ENCODE data around the gene TLE2. TPM values are rescaled to one million over a fixed set of nuclear protein-coding genes. Genes with fewer than 3 reads are reported as not detected.
A peak's percentile ranks its signal among the peaks of the same experiment; 100 is the strongest.

Gene TLE2
- total RNA-seq, 1 experiment from 2014 or later = 3.1 TPM

GRCh38 chr19:3027981-3028304 is 1.1 kb downstream of the TLE2 start:
- Mint-ChIP-seq H3K4me1 (peaks cover 16 to 25% of the 10 kb centered on the region in 2 experiments), H3K27ac (no peak overlapping the region), H3K9me3 (no peaks in the 10 kb centered on the region; a peak in 1 of 5 replicates), H3K36me3 (ENCODE audit: insufficient read depth in 1 of 3, low read depth in 3 of 3) (peaks cover 0 to 2% (median 1%) of the 10 kb centered on the region in 3 experiments; a peak in 3 of 7 replicates), H3K27me3 (ENCODE audit: low read depth) (peaks cover 96% of the 10 kb centered on the region), H3K4me3 (peak overlapping the region; percentile 52 to 78)
- no peaks in the 10 kb centered on the region for H4K20me1 ChIP-seq (ENCODE audit: control insufficient read depth, insufficient read depth, insufficient read length)
- H4K91ac ChIP-seq (ENCODE audit: insufficient read length, low read depth, low read length) = no peak overlapping the region
- WGBS (ENCODE audit: extremely low coverage, insufficient read length, low lambda C conversion rate) = no CpG with 5 or more reads among the region's 9 CpGs
- H3K27ac ChIP-seq (ENCODE audit: insufficient read length, low read depth, low read length) = no peak overlapping the region
- TF ChIP-seq CTCF (conservative IDR thresholded peaks at IDR 0.05) = no peak
- H2BK20ac ChIP-seq (ENCODE audit: low read depth, low read length, poor library complexity, severe bottlenecking) = no peak overlapping the region
- H2BK120ac ChIP-seq (ENCODE audit: low read depth, low read length, poor library complexity, severe bottlenecking) = no peak overlapping the region
- H3K18ac ChIP-seq (ENCODE audit: insufficient read length, low read depth, low read length) = no peak overlapping the region
- no peaks in the 10 kb centered on the region for H3K79me1 ChIP-seq (ENCODE audit: insufficient read depth, low read depth, low read length, poor library complexity, severe bottlenecking)
- H4K8ac ChIP-seq (replicated peaks; ENCODE audit: insufficient read length, low read depth, low read length) = no peak overlapping the region
- H3K56ac ChIP-seq (ENCODE audit: insufficient read length, low read depth, low read length) = no peak overlapping the region
- H3K4ac ChIP-seq (ENCODE audit: low read depth, low read length) = no peak overlapping the region
- H4K5ac ChIP-seq (ENCODE audit: insufficient read length, low read depth, low read length) = no peak overlapping the region
- no peak overlapping the region for H3K14ac ChIP-seq (ENCODE audit: insufficient read depth, low read length)
- H3K9me3 ChIP-seq (ENCODE audit: control insufficient read depth, low read depth, low read length) = no peaks in the 10 kb centered on the region
- H3K23ac ChIP-seq (ENCODE audit: insufficient read length, low read depth, low read length) = no peak overlapping the region
- H3K9ac ChIP-seq (ENCODE audit: extremely low read depth, insufficient read length, low read length) = no peak overlapping the region
- H3K27me3 ChIP-seq (ENCODE audit: insufficient read depth, low read length) = peaks cover 2% of the 10 kb centered on the region; the same call in 1 of the 2 replicates
- H2AFZ ChIP-seq (ENCODE audit: low read length) = no peak overlapping the region
- H3T11ph ChIP-seq (ENCODE audit: low read length) = no peak overlapping the region
- DNase-seq = no peak
- H2BK5ac ChIP-seq (ENCODE audit: insufficient read length, low read length) = no peak overlapping the region
- H3K4me1 ChIP-seq (ENCODE audit: insufficient read depth, low read length) = peaks cover 3% of the 10 kb centered on the region; the same call in 1 of the 2 replicates
- no peak overlapping the region for H2BK15ac ChIP-seq (ENCODE audit: low read depth, low read length)
- H3K79me2 ChIP-seq (ENCODE audit: insufficient read depth, low read length) = no peaks in the 10 kb centered on the region
- peaks cover 14% of the 10 kb centered on the region for H3K23me2 ChIP-seq (ENCODE audit: insufficient read length, low read depth, low read length, poor library complexity, severe bottlenecking)
- H2AK5ac ChIP-seq (ENCODE audit: insufficient read length, low read length) = no peak overlapping the region
- H2BK12ac ChIP-seq (ENCODE audit: insufficient read length, low read depth, low read length) = no peak overlapping the region
- peak overlapping the region; percentile 61 for H3K4me2 ChIP-seq (ENCODE audit: insufficient read depth, insufficient read length, low read length)

Data from H9 (cell line).